ENCODE data around the gene ASF1B. TPM values are rescaled to one million over a fixed set of nuclear protein-coding genes. Genes with fewer than 3 reads are reported as not detected.

The ASF1B gene
- total RNA-seq, 1 donor from 2014 or later, result 2.8 TPM

- Mint-ChIP-seq H3K36me3 (ENCODE audit: low read depth) (no peaks in the 10 kb centered on the region), H3K4me1 (ENCODE audit: low read depth) (peaks cover 27% of the 10 kb centered on the region), H3K9me3 (ENCODE audit: low read depth) (no peaks in the 10 kb centered on the region), H3K4me3 (ENCODE audit: unreplicated experiment) (peak overlapping the region; percentile 78), H3K27ac (ENCODE audit: unreplicated experiment) (peak overlapping the region; percentile 96), H3K27me3 (ENCODE audit: low read depth) (no peaks in the 10 kb centered on the region)
- no peak for TF ChIP-seq CTCF (IDR thresholded peaks at IDR 0.05)
- no peak for DNase-seq (ENCODE audit: low spot score)
These were observed 17.2 kb downstream of the ASF1B start for GRCh38 chr19:14119146-14119545.

- no peak for DNase-seq (ENCODE audit: low spot score)
- Mint-ChIP-seq H3K27ac (ENCODE audit: unreplicated experiment) (peak overlapping the region; percentile 96), H3K9me3 (ENCODE audit: low read depth) (no peaks in the 10 kb centered on the region), H3K4me1 (ENCODE audit: low read depth) (peaks cover 33% of the 10 kb centered on the region), H3K27me3 (ENCODE audit: low read depth) (no peaks in the 10 kb centered on the region), H3K4me3 (ENCODE audit: unreplicated experiment) (peak overlapping the region; percentile 78), H3K36me3 (ENCODE audit: low read depth) (no peaks in the 10 kb centered on the region)
- no peak for TF ChIP-seq CTCF (IDR thresholded peaks at IDR 0.05)
These were observed 18.0 kb downstream of the ASF1B start for GRCh38 chr19:14118165-14119051.

- H3K4me3 Mint-ChIP-seq (ENCODE audit: unreplicated experiment), result peak within 1 kb of the TSS; percentile 90
- no peaks in the 10 kb centered on the region for H3K9me3 Mint-ChIP-seq (ENCODE audit: low read depth)
- H3K27me3 Mint-ChIP-seq (ENCODE audit: low read depth), result no peaks in the 10 kb centered on the region
- DNase-seq (ENCODE audit: low spot score), result peak; percentile 100
- H3K4me1 Mint-ChIP-seq (ENCODE audit: low read depth), result peaks cover 40% of the 10 kb centered on the region
- H3K36me3 Mint-ChIP-seq (ENCODE audit: low read depth), result no peaks in the 10 kb centered on the region
- no peak for TF ChIP-seq CTCF (IDR thresholded peaks at IDR 0.05)
- H3K27ac Mint-ChIP-seq (ENCODE audit: unreplicated experiment), result peak within 1 kb of the TSS; percentile 96
These were observed 18.7 kb downstream of the ASF1B start, which contains the start of gene PRKACA for GRCh38 chr19:14117668-14118164. Gene PRKACA, minus strand, starts transcription at chr19:14117762. Its CDS starts 215 bp downstream, at chr19:14117547.

- TF ChIP-seq CTCF (IDR thresholded peaks at IDR 0.05), result no peak
- DNase-seq (ENCODE audit: low spot score), result peak; percentile 89
- peak overlapping the region; percentile 63 for H3K27ac Mint-ChIP-seq (ENCODE audit: unreplicated experiment)
These were observed 19.3 kb downstream of the ASF1B start for GRCh38 chr19:14116918-14117578.

GRCh38 chr19:14116525-14116917, 19.9 kb downstream of the ASF1B start:
- Mint-ChIP-seq H3K9me3 (ENCODE audit: low read depth) (no peaks in the 10 kb centered on the region), H3K36me3 (ENCODE audit: low read depth) (no peaks in the 10 kb centered on the region), H3K27ac (ENCODE audit: unreplicated experiment) (peak overlapping the region; percentile 63), H3K4me3 (ENCODE audit: unreplicated experiment) (peak overlapping the region; percentile 90), H3K27me3 (ENCODE audit: low read depth) (no peaks in the 10 kb centered on the region), H3K4me1 (ENCODE audit: low read depth) (peaks cover 45% of the 10 kb centered on the region)
- no peak for TF ChIP-seq CTCF (IDR thresholded peaks at IDR 0.05)
- no peak for DNase-seq (ENCODE audit: low spot score)

More at GRCh38 chr19:14116918-14117578, 19.3 kb downstream of the ASF1B start:
- Mint-ChIP-seq H3K9me3 (ENCODE audit: low read depth) (no peaks in the 10 kb centered on the region), H3K27me3 (ENCODE audit: low read depth) (no peaks in the 10 kb centered on the region), H3K36me3 (ENCODE audit: low read depth) (no peaks in the 10 kb centered on the region), H3K4me1 (ENCODE audit: low read depth) (peaks cover 45% of the 10 kb centered on the region), H3K4me3 (ENCODE audit: unreplicated experiment) (peak overlapping the region; percentile 90)
